SIG-M5 treated with dmso at 0.1 percent for 504 hours (cell line): ENCODE results near the gene DNAH9.

Experiments
- DNase-seq: peaks from one replicate; lab custom pipeline; 2025; ENCODE audit not compliant: unreplicated experiment; lab: John Stamatoyannopoulos, UW

Gene DNAH9

DNA sequence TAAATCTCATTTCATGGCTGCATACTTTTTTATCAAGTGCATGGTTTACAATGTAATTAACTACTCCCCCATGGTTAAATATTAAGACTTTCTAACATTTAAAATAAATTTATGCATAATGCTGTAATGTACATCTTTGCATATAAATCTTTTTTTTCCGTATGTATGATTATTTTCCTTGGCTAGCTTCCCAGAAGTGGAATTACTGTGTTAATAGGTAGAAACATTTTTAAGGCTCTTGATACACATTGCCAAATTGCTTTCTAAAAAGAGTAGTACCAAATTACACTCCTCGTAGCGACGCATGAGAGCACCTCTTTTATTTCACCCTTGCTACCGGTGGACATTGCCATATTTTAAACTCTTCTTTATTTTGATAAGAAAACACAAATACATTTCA lies 141.1 kb downstream of the DNAH9 start:
- no peak for DNase-seq

DNA sequence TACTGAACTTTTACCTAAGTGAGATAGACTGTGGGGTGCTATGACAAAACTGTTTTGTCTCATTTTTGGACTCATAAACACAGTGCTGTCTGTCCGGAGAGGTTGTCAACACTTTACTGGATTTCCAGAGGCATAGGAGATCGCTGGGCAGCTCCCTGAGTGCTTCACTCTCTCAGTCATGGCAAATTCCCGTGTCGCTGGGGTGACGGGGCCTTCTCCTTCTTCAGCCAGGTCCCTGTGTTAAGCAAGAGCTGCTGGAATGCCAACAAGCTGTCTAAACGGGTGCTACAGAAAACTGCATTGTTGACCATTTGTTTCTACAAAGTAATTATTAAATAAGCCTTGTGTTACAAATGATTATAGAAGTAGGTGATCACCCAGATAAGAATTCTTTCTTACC lies 141.6 kb downstream of the DNAH9 start:
- DNase-seq: no peak

DNA sequence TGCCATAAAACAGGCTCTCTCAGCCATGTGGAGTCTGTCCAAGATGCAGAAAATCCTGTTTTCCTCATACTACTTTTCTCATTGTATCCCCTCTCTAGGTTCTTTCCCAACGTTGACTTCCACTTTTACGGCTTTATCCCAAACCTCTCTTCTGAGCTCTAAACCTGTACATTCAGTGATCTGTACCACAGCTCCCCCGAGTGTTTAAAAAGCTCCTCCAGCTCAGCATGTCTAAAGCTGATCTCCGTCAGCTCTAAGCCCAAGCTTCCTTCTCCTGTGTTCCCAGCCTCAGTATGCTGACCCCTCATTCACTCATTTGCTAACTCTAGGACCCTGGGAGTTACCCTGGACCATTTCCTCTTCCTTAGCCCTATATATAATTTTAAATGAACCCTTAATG lies 144.6 kb downstream of the DNAH9 start:
- DNase-seq: no peak

DNA sequence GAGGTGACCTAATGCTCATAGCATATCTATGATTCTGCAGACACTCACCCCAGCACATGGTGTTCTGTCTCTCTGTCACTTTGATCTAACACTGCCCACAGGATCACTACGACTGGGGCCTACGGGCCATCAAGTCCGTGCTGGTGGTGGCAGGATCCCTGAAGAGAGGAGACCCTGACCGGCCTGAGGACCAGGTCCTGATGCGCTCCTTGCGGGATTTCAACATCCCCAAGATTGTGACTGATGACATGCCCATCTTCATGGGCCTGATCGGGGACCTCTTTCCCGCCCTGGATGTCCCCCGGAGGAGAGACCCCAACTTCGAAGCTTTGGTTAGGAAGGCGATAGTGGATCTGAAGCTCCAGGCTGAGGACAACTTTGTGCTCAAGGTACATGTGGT lies 146.4 kb downstream of the DNAH9 start:
- no peak for DNase-seq

DNA sequence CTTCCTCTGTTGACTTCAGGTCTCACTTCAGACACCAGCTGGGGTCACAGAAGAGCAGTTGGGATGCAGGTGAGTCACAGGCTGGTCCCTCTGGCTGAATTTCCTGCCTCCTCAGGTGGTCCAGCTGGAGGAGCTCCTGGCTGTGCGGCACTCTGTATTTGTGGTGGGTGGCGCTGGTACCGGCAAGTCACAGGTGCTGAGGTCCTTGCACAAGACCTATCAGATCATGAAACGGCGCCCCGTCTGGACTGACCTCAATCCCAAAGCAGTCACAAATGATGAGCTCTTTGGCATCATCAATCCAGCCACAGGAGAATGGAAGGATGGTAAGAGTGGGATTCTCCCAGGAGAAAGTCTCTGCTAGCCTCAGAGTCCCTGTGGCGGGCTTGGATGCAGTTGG lies 149.2 kb downstream of the DNAH9 start:
- DNase-seq: no peak

DNA sequence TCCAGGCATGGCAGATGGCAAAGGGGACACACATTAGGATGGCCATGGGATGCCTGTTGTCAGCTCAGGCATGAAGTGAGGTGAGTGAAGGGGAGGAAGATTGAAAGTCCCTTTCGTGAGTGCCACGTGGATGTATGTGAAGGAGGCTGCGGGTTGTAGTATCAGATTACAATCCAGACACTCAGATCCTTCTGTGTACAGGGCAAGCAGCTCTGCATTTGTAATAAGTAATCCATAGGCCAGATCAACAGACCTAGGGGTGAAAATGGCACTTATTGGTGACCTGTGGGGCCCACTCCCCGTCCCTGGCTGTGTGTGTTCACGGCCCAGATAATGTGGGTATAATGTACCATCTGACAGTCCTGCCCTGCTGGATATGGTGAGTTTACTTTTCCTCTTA lies 159.5 kb downstream of the DNAH9 start:
- DNase-seq: no peak

DNA sequence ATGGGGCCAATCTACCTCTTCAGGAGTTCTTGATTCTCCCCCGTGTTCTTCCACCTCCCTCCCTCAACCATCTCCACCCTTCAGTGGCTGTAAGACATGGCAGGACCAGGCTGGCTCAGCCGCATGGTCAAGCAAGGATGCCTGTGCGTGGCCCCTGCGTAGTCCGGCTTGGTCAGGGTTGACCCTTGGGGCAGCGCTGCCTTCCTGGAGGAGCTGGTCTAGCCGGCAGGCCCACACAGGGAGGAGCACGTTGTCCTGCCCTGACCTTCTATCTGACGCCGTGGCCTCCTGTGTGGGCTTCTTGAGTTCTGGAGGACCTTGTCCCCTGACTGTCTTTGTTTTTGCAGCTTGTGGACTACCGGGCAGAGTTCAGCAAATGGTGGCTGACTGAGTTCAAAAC lies 169.8 kb downstream of the DNAH9 start:
- no peak for DNase-seq

DNA sequence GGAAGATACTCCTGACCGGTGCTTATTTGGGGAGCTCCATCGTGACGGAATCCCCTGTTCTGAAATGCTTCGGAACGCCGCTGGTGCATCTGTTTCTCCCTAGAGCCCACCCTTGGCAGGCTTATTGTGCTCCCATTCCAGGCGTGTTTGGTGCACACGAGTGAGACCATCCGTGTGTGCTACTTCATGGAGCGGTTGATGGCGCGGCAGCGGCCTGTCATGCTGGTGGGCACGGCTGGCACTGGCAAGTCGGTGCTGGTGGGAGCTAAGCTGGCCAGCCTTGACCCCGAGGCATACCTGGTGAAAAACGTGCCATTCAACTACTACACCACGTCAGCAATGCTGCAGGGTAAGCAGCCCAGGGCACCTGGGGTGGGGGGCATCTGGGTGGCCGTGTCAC lies 170.7 kb downstream of the DNAH9 start:
- no peak for DNase-seq

DNA sequence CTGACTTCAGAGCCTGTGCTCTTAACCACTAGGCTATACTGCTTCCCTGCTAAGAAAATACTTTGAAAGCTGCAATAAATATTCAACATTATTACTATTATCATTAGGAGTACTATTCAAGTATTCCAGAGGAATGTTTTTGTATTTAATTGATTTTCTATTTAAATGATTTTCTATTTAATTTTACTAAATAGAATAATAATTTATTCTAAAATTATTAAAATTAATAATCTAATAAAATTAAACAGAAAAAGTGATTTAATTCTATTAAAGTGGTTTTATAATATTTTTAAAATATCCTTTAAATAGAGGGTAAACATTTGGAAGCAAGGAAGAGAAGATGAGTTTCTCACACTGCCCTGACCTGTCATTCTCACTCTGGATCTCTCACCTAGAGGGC lies 173.8 kb downstream of the DNAH9 start:
- DNase-seq: no peak

DNA sequence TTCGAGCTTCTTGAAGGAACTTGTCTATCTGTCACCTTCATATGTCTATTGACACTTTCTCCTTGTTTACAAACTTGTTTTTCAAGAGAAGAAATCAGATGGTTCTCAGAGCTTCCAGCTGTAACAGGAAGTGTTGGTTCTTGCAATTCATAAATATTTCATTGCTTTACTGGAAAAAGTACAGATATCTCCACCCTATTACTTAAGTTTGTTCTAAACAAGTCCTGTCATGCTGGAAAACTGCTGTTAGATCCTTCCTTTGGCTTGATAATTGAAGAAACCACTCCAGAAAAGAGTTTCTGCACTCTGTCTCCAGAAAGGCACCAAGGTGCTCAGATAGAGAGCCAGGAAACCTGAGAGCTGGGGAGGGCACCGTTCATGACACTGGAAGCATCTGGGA lies 181.6 kb downstream of the DNAH9 start:
- no peak for DNase-seq

DNA sequence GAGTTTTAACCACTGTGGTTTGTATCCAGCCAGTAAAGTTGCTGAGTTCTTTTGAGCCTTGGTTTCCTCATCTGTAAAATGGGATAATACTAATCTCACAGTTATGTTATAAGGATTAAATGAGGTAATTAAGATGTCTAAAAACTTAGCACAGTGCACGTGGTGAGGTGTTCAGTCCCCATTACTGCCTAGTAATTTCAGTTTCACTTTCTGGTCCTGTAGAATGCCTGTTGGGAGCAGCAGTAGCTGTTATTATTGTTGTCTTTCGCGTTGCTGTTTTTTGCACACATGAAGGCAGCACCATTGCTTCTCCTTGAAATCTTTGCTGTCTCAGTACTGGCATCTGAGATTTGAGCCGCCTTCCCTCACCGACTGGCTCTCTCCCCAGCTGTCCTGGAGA lies 182.4 kb downstream of the DNAH9 start:
- DNase-seq: no peak

DNA sequence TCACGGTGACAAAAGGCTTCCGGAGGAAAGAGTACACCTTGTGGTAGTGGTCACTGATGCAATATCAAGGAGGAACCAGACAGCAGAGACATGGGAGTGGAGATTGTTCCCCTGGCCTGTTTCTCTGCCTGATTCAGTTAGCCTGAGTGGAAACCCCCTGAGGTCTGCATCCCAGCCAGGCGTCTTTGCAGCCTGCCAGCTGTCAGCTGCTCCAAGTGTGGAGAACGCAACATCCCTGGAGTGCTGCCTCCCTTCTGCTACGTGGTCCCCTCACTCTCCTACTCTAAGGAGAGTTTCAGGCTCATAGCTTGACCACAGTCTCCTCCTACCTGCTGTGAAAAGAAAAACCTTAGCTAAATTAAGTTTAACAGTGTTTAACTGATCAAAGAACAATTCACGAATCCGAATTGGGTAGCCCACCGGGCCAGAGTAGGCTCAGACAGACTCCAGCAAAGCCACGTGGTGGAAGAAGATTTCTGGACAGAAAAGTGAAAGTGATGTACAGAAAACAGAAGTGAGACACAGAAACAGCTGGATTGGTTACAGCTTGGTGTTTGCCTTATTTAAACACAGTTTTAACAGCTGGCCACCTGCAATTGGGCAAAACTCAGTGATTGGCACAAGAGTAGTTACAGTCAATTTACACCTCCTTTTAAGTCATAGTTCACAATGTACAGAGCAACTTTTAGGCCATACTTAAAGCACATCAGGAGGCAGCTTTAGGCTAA lies 188.6 kb downstream of the DNAH9 start:
- DNase-seq: no peak

DNA sequence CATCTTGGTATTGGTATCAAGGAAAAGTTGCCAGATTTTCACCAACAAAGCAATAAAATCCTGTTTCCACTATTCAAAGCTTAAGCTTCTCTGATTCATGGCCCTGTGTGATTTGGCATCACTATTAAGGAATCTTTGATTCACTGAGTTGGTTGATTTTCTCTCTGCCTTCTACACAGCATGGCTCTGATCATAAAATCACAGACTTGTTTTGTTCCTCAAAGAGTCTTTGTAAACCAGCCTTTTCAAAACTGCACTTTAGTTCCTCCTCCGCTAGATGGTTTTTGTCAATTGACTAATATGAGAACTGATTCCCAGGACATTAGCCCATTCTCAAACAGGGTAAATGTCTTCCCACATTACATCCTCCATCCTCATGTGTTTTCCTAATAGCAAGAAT lies 197.6 kb downstream of the DNAH9 start:
- no peak for DNase-seq

DNA sequence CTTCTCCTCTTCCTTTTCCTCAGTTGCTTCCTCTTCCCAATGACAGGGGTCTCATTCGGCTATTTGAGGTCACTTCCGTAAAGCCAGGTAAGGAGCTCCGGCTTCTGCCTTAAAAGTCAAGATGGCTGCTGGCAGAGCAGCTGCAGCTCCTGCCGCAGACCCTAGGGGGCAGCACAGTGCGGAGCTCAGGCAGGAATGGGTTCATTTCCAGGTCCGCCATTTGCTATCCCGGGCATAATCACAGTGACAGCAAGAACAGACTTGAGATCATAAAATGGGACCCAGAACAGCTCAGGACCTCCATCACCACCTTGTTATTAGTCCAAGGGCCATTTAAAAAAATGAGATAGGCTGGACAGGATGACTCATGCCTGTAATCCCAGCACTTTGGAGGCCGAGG lies 199.5 kb downstream of the DNAH9 start:
- no peak for DNase-seq

DNA sequence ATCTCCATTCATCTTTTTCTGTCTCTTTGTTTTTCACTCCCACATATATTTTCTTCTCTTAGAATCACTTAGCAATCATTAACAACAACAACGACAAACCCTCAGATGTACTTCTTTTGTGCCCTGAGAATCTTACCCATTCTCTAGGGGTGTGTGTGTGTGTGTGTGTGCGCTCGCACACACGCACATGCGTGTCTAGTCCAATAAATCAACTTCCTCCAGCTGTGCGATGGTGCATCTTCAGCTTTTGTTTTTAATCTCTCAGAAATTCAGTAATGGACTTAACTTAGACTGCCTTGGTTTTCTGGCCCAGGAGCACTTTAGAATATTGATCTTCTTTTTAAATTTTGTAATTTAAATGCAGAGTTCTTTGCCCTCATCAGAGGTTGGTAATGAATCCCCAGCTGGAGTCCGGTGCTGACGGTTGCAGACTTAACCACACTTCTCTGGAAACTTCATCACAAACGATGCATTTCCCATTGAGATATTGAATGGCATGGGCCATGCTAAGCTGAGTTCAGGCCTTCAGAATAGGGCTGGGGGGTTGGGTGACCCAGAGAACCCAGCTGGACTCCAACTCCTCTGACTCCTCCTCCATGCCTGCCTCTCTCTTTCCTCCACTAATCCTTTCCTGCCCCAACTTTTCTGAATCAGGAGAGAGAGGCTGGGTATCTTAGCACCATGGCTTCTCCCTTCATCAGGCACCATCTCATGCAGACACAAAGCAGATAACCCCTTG lies 205.1 kb downstream of the DNAH9 start:
- no peak for DNase-seq

DNA sequence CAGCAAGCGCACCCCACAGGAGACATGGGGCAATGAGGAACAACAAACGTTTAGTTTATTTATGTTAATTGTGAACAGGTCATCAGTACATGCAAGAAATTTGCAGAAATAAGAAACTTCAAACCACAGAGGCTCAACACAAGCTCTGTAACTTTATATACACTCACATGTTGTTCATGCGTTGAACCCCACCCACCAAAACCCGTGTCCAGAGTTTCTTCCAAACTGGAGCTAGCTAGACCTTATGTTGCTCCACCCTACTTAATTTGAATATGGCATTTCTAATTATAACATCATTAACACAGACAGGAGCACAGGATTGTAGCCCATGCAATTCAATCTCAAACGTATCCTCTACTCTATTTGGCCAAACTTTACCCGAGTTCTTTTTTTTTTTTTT lies 206.9 kb downstream of the DNAH9 start:
- no peak for DNase-seq

DNA sequence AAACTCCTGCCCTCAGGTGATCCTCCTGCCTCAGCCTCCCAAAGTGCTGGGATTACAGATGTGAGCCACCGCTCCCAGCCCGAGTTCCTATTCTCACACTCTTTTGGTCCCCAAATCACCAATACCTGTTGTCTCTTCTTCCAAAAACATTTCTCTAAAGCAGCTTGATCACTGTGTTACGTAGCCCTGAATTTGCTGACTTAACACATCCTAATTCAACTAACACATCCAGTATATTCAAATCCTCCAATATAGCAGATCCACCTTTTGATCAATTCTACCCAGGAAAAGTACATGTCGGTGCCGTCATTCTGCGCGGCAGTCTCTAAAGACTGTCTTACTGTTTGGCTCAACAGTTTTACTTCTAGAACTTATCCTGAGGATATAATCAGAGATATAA lies 207.7 kb downstream of the DNAH9 start:
- DNase-seq: no peak

DNA sequence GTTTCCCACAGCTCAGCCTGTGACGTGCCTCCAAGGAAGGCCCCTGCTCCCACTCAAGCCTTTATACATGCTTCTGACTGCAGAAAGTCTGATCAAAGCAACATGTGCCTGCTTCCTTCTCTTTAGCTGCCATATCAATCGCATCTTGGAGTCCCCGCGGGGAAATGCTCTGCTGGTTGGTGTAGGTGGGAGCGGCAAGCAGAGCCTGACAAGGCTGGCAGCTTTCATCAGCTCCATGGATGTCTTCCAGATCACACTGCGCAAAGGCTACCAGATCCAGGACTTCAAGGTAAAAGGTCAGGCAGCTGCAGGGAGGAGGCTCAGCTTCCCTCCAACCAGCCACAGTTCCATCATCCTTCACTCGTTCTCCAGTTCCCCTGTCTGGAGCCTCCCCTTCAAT lies 209.3 kb downstream of the DNAH9 start:
- DNase-seq: no peak

DNA sequence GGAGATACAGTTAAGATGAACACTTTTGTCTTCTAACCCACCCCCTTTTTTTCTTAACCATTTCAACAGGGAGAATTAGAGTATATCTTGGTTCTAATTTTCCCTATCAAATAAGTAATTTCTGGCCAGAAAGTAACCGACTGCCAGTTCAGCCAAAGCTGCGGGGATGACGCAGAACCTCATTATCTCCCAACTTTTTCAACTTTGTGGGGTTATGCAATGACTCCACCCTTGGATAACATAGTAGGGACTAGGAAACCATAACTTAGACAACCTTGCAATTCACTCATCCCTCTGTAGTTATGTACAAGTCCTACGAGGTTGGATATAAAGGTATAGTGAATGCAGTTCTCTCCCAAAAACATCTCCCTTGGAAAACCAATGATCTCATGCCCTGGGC lies 215.0 kb downstream of the DNAH9 start:
- no peak for DNase-seq

DNA sequence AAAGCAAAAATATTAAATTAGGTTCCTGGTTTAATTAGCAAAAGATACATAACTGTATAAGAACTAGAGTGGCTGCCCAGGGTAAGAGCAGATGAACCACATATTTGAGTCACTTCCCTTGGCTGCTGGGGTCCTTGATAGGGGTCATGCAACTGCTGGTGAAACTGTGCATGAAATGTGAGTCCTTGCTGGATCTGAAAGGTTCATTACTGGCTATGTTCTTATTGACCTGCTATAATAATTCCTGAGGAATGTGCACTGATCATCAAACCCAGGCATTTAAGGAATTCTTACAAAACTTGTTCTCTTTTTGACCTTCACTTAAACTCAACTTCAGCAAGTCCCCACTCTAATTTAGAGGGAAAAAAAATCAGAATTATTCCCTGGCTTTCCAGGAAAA lies 215.6 kb downstream of the DNAH9 start:
- DNase-seq: no peak

DNA sequence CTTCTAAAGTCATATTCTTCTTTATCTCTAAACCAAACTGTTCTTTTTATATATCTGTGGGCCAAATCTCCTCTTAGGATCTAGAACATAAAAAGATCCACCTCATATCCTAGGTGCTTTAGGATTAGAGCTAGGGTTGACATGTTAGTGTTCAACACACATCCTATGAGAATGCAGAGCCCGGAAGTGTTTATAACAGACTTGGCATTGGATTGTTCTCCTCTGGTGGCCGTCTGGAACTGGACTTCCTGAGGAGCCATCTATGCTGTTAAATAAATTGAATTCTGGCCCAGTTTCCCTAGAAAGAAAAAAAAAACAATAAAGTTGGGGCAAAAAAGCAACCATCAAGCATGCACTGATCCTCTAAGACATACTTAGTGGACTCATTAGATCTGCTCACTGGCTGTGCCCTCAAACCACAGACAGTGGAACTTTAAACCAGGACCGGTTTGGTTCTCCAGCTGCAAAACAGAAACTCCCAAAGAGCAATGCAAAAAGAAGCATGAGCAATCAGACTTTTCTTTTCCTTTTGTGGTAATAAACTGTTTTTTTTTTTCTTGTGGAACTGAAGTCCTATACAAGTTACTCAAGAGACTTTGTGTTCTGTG lies 216.5 kb downstream of the DNAH9 start:
- no peak for DNase-seq

DNA sequence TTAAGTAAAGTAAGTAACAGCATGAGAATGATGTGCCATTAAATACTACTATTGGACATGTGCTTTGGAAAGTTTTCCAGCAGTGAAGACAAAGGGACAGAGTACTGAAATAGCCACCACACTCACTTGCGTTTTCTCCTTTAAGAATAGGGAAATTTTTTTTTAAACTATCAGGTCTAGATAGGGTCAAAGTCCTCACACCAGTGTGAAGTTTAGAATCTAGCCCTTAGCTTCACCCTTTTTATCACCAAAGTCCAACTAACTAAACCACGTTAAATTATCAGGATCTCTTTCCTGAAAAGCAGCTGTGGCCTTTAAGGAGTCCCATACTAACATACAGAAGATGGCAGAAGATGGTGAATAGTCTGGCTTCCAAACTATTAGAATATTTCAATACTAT lies 218.1 kb downstream of the DNAH9 start:
- no peak for DNase-seq

DNA sequence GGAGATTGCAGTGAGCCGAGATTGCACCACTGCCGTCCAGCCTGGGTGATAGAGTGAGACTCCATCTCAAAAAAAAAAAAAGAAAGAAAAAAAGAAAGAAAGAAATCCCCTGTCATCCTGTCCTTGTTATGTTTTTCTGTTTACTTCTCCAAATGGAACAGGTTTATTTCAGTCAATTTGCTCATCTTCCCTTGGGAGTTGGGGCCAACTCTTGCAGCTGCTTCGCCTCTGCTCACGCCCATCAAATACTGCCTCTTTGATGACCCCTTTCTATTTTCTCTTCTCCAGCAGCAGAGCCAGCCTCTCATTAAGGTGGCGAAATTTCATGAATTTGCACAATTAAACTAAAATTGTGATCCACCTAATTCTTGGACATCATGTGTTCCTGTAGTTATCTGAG lies 225.6 kb downstream of the DNAH9 start:
- DNase-seq: no peak
